ENCODE data around the gene CRYBG1. TPM values are rescaled to one million over a fixed set of nuclear protein-coding genes. Genes with fewer than 3 reads are reported as not detected.

Gene CRYBG1, protein sequence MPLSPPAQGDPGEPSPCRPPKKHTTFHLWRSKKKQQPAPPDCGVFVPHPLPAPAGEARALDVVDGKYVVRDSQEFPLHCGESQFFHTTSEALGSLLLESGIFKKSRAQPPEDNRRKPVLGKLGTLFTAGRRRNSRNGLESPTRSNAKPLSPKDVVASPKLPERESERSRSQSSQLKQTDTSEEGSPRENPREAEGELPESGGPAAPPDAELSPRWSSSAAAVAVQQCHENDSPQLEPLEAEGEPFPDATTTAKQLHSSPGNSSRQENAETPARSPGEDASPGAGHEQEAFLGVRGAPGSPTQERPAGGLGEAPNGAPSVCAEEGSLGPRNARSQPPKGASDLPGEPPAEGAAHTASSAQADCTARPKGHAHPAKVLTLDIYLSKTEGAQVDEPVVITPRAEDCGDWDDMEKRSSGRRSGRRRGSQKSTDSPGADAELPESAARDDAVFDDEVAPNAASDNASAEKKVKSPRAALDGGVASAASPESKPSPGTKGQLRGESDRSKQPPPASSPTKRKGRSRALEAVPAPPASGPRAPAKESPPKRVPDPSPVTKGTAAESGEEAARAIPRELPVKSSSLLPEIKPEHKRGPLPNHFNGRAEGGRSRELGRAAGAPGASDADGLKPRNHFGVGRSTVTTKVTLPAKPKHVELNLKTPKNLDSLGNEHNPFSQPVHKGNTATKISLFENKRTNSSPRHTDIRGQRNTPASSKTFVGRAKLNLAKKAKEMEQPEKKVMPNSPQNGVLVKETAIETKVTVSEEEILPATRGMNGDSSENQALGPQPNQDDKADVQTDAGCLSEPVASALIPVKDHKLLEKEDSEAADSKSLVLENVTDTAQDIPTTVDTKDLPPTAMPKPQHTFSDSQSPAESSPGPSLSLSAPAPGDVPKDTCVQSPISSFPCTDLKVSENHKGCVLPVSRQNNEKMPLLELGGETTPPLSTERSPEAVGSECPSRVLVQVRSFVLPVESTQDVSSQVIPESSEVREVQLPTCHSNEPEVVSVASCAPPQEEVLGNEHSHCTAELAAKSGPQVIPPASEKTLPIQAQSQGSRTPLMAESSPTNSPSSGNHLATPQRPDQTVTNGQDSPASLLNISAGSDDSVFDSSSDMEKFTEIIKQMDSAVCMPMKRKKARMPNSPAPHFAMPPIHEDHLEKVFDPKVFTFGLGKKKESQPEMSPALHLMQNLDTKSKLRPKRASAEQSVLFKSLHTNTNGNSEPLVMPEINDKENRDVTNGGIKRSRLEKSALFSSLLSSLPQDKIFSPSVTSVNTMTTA (N-terminal part only)
- total RNA-seq: 10 to 100 TPM; 45.4 to 47.1 TPM
- polyA plus RNA-seq: 10 to 100 TPM; 20.5 to 31.7 TPM

- Histone ChIP-seq H3K27ac (ENCODE audit: low read depth, low read length) (no peak within 1 kb of the TSS), H3K4me1 (ENCODE audit: insufficient read depth, low read length) (peaks cover 17% of the 10 kb centered on the region), H3K9me3 (ENCODE audit: control insufficient read depth in 1 of 2, low read length in 2 of 2) (no peaks in the 10 kb centered on the region), H3K27me3 (ENCODE audit: insufficient read depth, low read length) (peaks cover 9% of the 10 kb centered on the region), H3K4me3 (ENCODE audit: low read length in 2 of 2) (peak within 1 kb of the TSS; percentile 3 to 52), H3K36me3 (ENCODE audit: insufficient read depth, low read length) (no peaks in the 10 kb centered on the region)
- H3K4me1 Mint-ChIP-seq: peaks cover 4 to 11% (median 9%) of the 10 kb centered on the region in 4 donors
- peak within 1 kb of the TSS in 3 of 7 donors; percentile 15 to 78 (median 53) for H3K27ac Mint-ChIP-seq
- no peaks in the 10 kb centered on the region for H3K9me3 Mint-ChIP-seq
- intact Hi-C loops (cut with micrococcal nuclease): loop anchor here (1.0 to 5.0 kb wide), 2 partner anchors 33 to 619 kb away; partner anchors contain the start of gene ATG5
- H3K27me3 Mint-ChIP-seq: peaks cover 15 to 28% of the 10 kb centered on the region in 2 donors
- CTCF ChIA-PET (ENCODE audit: partially characterized antibody): interaction anchor here (0.6 to 2.8 kb wide), 15 partner anchors 8 to 929 kb away, joined by 3 to 21 read pairs (median 5); partner anchors contain the start of gene ATG5
- H3K4me3 Mint-ChIP-seq: peak within 1 kb of the TSS; percentile 79 to 89 (median 86)
- DNase-seq: peak; percentile 73 to 77 (median 75)
- POLR2A ChIA-PET (ENCODE audit: partially characterized antibody): interaction anchor here (1.0 to 1.2 kb wide), 2 partner anchors 35 to 153 kb away, joined by 3 read pairs; partner anchors contain the start of gene ATG5
- H3K36me3 Mint-ChIP-seq: no peaks in the 10 kb centered on the region
These were observed at the start of gene CRYBG1 for GRCh38 chr6:106360410-106360988. Gene CRYBG1, plus strand, starts transcription at chr6:106360717. Its CDS starts 192 bp downstream, at chr6:106360909.

- Mint-ChIP-seq H3K36me3 (peaks cover 35 to 39% of the 10 kb centered on the region in 2 donors), H3K27ac (peak overlapping the region in 1 of 7 donors; percentile 19), H3K4me1 (peaks cover 53 to 74% (median 59%) of the 10 kb centered on the region in 4 donors), H3K9me3 (no peaks in the 10 kb centered on the region), H3K27me3 (no peaks in the 10 kb centered on the region), H3K4me3 (no peak overlapping the region)
- intact Hi-C loops (cut with micrococcal nuclease): no loop called here
- Histone ChIP-seq H3K27ac (ENCODE audit: low read depth, low read length) (no peak overlapping the region), H3K9me3 (ENCODE audit: control insufficient read depth in 1 of 2, low read length in 2 of 2) (no peaks in the 10 kb centered on the region), H3K4me3 (ENCODE audit: low read length in 2 of 2) (no peak overlapping the region), H3K4me1 (ENCODE audit: insufficient read depth, low read length) (peaks cover 63% of the 10 kb centered on the region), H3K36me3 (ENCODE audit: insufficient read depth, low read length) (peaks cover 19% of the 10 kb centered on the region), H3K27me3 (ENCODE audit: insufficient read depth, low read length) (no peaks in the 10 kb centered on the region)
- ChIA-PET CTCF (ENCODE audit: partially characterized antibody) (interaction anchor here (1.0 to 1.1 kb wide), 2 partner anchors 24 to 251 kb away, joined by 3 to 5 read pairs; no protein-coding TSS in a partner anchor), POLR2A (ENCODE audit: partially characterized antibody) (interaction anchor here (1.7 kb wide), 1 partner anchor 10 kb away, joined by 5 read pairs; the partner anchor contains the start of gene ATG5)
- DNase-seq: no peak
These were observed 44.6 kb upstream of the CRYBG1 start for GRCh38 chr6:106315765-106316374.

GRCh38 chr6:106316375-106316766 lies 44.1 kb upstream of the CRYBG1 start:
- peaks cover 14% of the 10 kb centered on the region for H3K36me3 ChIP-seq (ENCODE audit: insufficient read depth, low read length)
- no peak overlapping the region for H3K27ac ChIP-seq (ENCODE audit: low read depth, low read length)
- Mint-ChIP-seq H3K27me3 (no peaks in the 10 kb centered on the region), H3K36me3 (peaks cover 30 to 34% of the 10 kb centered on the region in 2 donors), H3K27ac (peak overlapping the region in 3 of 7 donors; percentile 7 to 85 (median 57)), H3K9me3 (no peaks in the 10 kb centered on the region), H3K4me3 (peak overlapping the region in 2 of 8 donors; percentile 3 to 18), H3K4me1 (peaks cover 53 to 74% (median 57%) of the 10 kb centered on the region in 4 donors)
- intact Hi-C loops (cut with micrococcal nuclease): no loop called here
- no peaks in the 10 kb centered on the region for H3K27me3 ChIP-seq (ENCODE audit: insufficient read depth, low read length)
- ChIA-PET POLR2A (ENCODE audit: partially characterized antibody) (no interaction called here), CTCF (ENCODE audit: partially characterized antibody) (interaction anchor here (1.0 kb wide), 1 partner anchor 23 kb away, joined by 3 read pairs; no protein-coding TSS in a partner anchor)
- H3K9me3 ChIP-seq (ENCODE audit: control insufficient read depth in 1 of 2, low read length in 2 of 2): no peaks in the 10 kb centered on the region
- peaks cover 65% of the 10 kb centered on the region for H3K4me1 ChIP-seq (ENCODE audit: insufficient read depth, low read length)
- no peak overlapping the region for H3K4me3 ChIP-seq (ENCODE audit: low read length in 2 of 2)
- DNase-seq: no peak

- no peaks in the 10 kb centered on the region for H3K9me3 Mint-ChIP-seq
- H3K27me3 Mint-ChIP-seq: no peaks in the 10 kb centered on the region
- peak overlapping the region in 1 of 8 donors; percentile 6 for H3K4me3 Mint-ChIP-seq
- ChIA-PET POLR2A (ENCODE audit: partially characterized antibody) (interaction anchor here (0.6 kb wide), 1 partner anchor 224 kb away, joined by 3 read pairs; no protein-coding TSS in a partner anchor), CTCF (ENCODE audit: partially characterized antibody) (interaction anchor here (1.0 kb wide), 1 partner anchor 17 kb away, joined by 3 read pairs; no protein-coding TSS in a partner anchor)
- peaks cover 18 to 22% of the 10 kb centered on the region in 2 donors for H3K36me3 Mint-ChIP-seq
- DNase-seq: no peak
- peaks cover 50 to 72% (median 55%) of the 10 kb centered on the region in 4 donors for H3K4me1 Mint-ChIP-seq
- peak overlapping the region in 2 of 7 donors; percentile 20 to 22 for H3K27ac Mint-ChIP-seq
- intact Hi-C loops (cut with micrococcal nuclease): no loop called here
- no peak overlapping the region for H3K4me3 ChIP-seq (ENCODE audit: low read length in 2 of 2)
- H3K36me3 ChIP-seq (ENCODE audit: insufficient read depth, low read length): peaks cover 8% of the 10 kb centered on the region
- no peaks in the 10 kb centered on the region for H3K27me3 ChIP-seq (ENCODE audit: insufficient read depth, low read length)
- no peaks in the 10 kb centered on the region for H3K9me3 ChIP-seq (ENCODE audit: control insufficient read depth in 1 of 2, low read length in 2 of 2)
- peaks cover 63% of the 10 kb centered on the region for H3K4me1 ChIP-seq (ENCODE audit: insufficient read depth, low read length)
- H3K27ac ChIP-seq (ENCODE audit: low read depth, low read length): no peak overlapping the region
These were observed 42.5 kb upstream of the CRYBG1 start for GRCh38 chr6:106318061-106318460.

GRCh38 chr6:106318851-106319250 lies 41.7 kb upstream of the CRYBG1 start:
- intact Hi-C loops (cut with micrococcal nuclease): no loop called here
- Mint-ChIP-seq H3K4me1 (peaks cover 51 to 70% (median 56%) of the 10 kb centered on the region in 4 donors), H3K27ac (no peak overlapping the region), H3K27me3 (no peaks in the 10 kb centered on the region), H3K4me3 (no peak overlapping the region), H3K9me3 (no peaks in the 10 kb centered on the region), H3K36me3 (peaks cover 16% of the 10 kb centered on the region in 2 donors)
- Histone ChIP-seq H3K27me3 (ENCODE audit: insufficient read depth, low read length) (no peaks in the 10 kb centered on the region), H3K4me1 (ENCODE audit: insufficient read depth, low read length) (peaks cover 62% of the 10 kb centered on the region), H3K27ac (ENCODE audit: low read depth, low read length) (no peak overlapping the region), H3K36me3 (ENCODE audit: insufficient read depth, low read length) (peaks cover 8% of the 10 kb centered on the region), H3K4me3 (ENCODE audit: low read length in 2 of 2) (no peak overlapping the region), H3K9me3 (ENCODE audit: control insufficient read depth in 1 of 2, low read length in 2 of 2) (no peaks in the 10 kb centered on the region)
- no peak for DNase-seq
- POLR2A ChIA-PET (ENCODE audit: partially characterized antibody): no interaction called here
- CTCF ChIA-PET (ENCODE audit: partially characterized antibody): no interaction called here

GRCh38 chr6:106321940-106322339 lies 38.6 kb upstream of the CRYBG1 start:
- Histone ChIP-seq H3K4me3 (ENCODE audit: low read length in 2 of 2) (no peak overlapping the region), H3K27me3 (ENCODE audit: insufficient read depth, low read length) (no peaks in the 10 kb centered on the region), H3K36me3 (ENCODE audit: insufficient read depth, low read length) (no peaks in the 10 kb centered on the region), H3K9me3 (ENCODE audit: control insufficient read depth in 1 of 2, low read length in 2 of 2) (no peaks in the 10 kb centered on the region), H3K27ac (ENCODE audit: low read depth, low read length) (no peak overlapping the region), H3K4me1 (ENCODE audit: insufficient read depth, low read length) (peaks cover 60% of the 10 kb centered on the region)
- Mint-ChIP-seq H3K4me1 (peaks cover 52 to 71% (median 58%) of the 10 kb centered on the region in 4 donors), H3K4me3 (peak overlapping the region in 1 of 8 donors; percentile 26), H3K27me3 (peaks cover 0 to 2% of the 10 kb centered on the region in 2 donors), H3K9me3 (peaks cover 0 to 3% (median 0%) of the 10 kb centered on the region in 8 donors), H3K27ac (no peak overlapping the region), H3K36me3 (peaks cover under 1 to 6% of the 10 kb centered on the region in 2 donors)
- POLR2A ChIA-PET (ENCODE audit: partially characterized antibody): no interaction called here
- intact Hi-C loops (cut with micrococcal nuclease): loop anchor here (10.0 kb wide), 1 partner anchor 1133 kb away; the partner anchor contains the start of gene PDSS2
- DNase-seq: no peak
- CTCF ChIA-PET (ENCODE audit: partially characterized antibody): interaction anchor here (1.0 kb wide), 1 partner anchor 14 kb away, joined by 3 read pairs; no protein-coding TSS in a partner anchor

Data from CD4-positive, alpha-beta memory T cell (primary cell).